Spleen (tissue), 11 donors: ENCODE results near the gene SLC4A2. TPM values are rescaled to one million over a fixed set of nuclear protein-coding genes. Genes with fewer than 3 reads are reported as not detected.

Source experiments
- DNase-seq: peaks from one replicate; pipeline ENCODE4 v3.0.0-alpha.2; 2020
- H3K27ac ChIP-seq, 8 donors: fragments of 200-600 bp; sonication (generic) in 7 of 8; 1 replicate in 4 of 8; 2 replicates in 4 of 8; pipeline versions ENCODE4 v1.5.0 to v1.8.0; 2016 to 2021; ENCODE audit warnings: inconsistent platforms in 4 of 8, mild to moderate bottlenecking in 4 of 8, moderate library complexity in 1 of 8
- H3K27me3 ChIP-seq, 7 donors: fragments of 200-600 bp; sonication (generic) in 6 of 7; replicated peaks in 1 of 7; 1 replicate in 4 of 7; 2 replicates in 3 of 7; pipeline versions ENCODE4 v1.5.0 to v1.8.0; 2016 to 2021; ENCODE audit warnings: inconsistent platforms in 3 of 7, mild to moderate bottlenecking in 1 of 7
- H3K36me3 ChIP-seq, 6 donors: fragments of 200-600 bp; sonication (generic) in 5 of 6; 1 replicate in 4 of 6; 2 replicates in 2 of 6; pipeline versions ENCODE4 v1.5.0 to v1.8.0; 2016 to 2021; ENCODE audit warnings: inconsistent platforms in 2 of 6
- H3K4me1 ChIP-seq, 6 donors: fragments of 200-600 bp; sonication (generic) in 5 of 6; 1 replicate in 3 of 6; 2 replicates in 3 of 6; pipeline versions ENCODE4 v1.5.0 to v1.8.0; 2016 to 2021; ENCODE audit warnings: inconsistent platforms in 3 of 6
- H3K4me3 ChIP-seq, 8 donors: fragments of 200-600 bp; sonication (generic) in 7 of 8; 1 replicate in 4 of 8; 2 replicates in 4 of 8; pipeline versions ENCODE4 v1.5.0 to v1.8.0; 2016 to 2021; ENCODE audit warnings: inconsistent platforms in 4 of 8, mild to moderate bottlenecking in 4 of 8, moderate library complexity in 2 of 8
- H3K9me3 ChIP-seq, 8 donors: fragments of 200-600 bp; sonication (generic) in 7 of 8; 1 replicate in 4 of 8; 2 replicates in 4 of 8; pipeline versions ENCODE4 v1.5.0 to v1.8.0; 2016 to 2021; ENCODE audit warnings: inconsistent platforms in 4 of 8
- CTCF ChIP-seq, 11 experiments: fragments of 200-600 bp in 7 of 11; fragments of 450-650 bp in 4 of 11; sonication (generic) in 4 of 11; IDR thresholded peaks in 8 of 11; conservative IDR thresholded peaks in 3 of 11; 1 replicate in 7 of 11; 2 replicates in 4 of 11; pipeline versions ENCODE4 v1.4.0 to v1.8.0; 2016 to 2021; ENCODE audit warnings: antibody characterized with exemption in 11 of 11, inconsistent platforms in 4 of 11, mild to moderate bottlenecking in 1 of 11
- POLR2A ChIP-seq, 3 donors: fragments of 450-650 bp; IDR thresholded peaks; one replicate each; pipeline ENCODE4 v1.5.1; 2017; ENCODE audit warnings: antibody characterized with exemption in 3 of 3, mild to moderate bottlenecking in 1 of 3
- POLR2AphosphoS5 ChIP-seq, 3 donors: sonication (generic); formaldehyde crosslinking; IDR thresholded peaks; one replicate each; pipeline ENCODE4 v1.5.1; 2017; ENCODE audit warnings: antibody characterized with exemption in 3 of 3
- WGBS, 5 donors: extraction: QIAGEN DNeasy Blood & Tissue Kit in 3 of 5; methylation state at CpG; one replicate each; pipeline versions ENCODE4 v1.1.5 to v1.1.7; 2013 to 2018; 5-methylcytosine and 5-hydroxymethylcytosine counted together
- intact Hi-C: fragments of 100-400 bp; cut with DNase I; formaldehyde crosslinking; loops from one replicate; pipeline ENCODE4 v1.15.0; 2023; ENCODE audit warnings: low total_unique reads
- polyA plus RNA-seq, 3 donors: library from polyadenylated mRNA; stranded (reverse); fragments of 200-250 nt; gene quantifications; one replicate each; pipeline ENCODE4 v1.2.1, GENCODE V29; 2013
- total RNA-seq, 7 donors: library from RNA; depleted of rRNA in 3 of 7; stranded (reverse); fragments of >200 nt in 3 of 7; fragmentation: NEBNext Ultra II Directional in 4 of 7; extraction: Animal tissue kit (Norgen Biotek cat#: 25700) in 4 of 7; gene quantifications; one replicate each; pipeline versions ENCODE4 v1.1.0 to v1.2.1, GENCODE V29; 2016 to 2021
- donor health status: healthy with polysubstance abuse.
- donor health status: DM: no; HTN: no; CAD: no; lungs with moderate emphysema.
- donor health status: DM: no; HTN: no; CAD: no.
- donor health status: Bipolar disorder and iron deficiency.
- donor health status: healthy.
- donor health status: DM: no; HTN: no; CAD: no.
- donor health status: DM: yes; HTN: yes; CAD: no.

The SLC4A2 gene
- total and polyA plus RNA-seq, 10 donors, result 43.9 to 122 (median 90.9) TPM

GRCh38 chr7:151032936-151033863 is 26.2 kb upstream of the SLC4A2 start:
- Histone ChIP-seq H3K9me3 (no peaks in the 10 kb centered on the region), H3K27ac (no peak overlapping the region), H3K36me3 (peaks cover 0 to 69% (median 35%) of the 10 kb centered on the region in 6 donors), H3K27me3 (no peaks in the 10 kb centered on the region), H3K4me1 (peaks cover 4 to 25% (median 13%) of the 10 kb centered on the region in 6 donors), H3K4me3 (no peak overlapping the region)
- intact Hi-C loops, result loop anchor here (5.0 kb wide), 1 partner anchor 79 kb away; no protein-coding TSS in a partner anchor
- TF ChIP-seq POLR2AphosphoS5 (IDR thresholded peaks at IDR 0.05), result no peak
- no peak for TF ChIP-seq POLR2A (IDR thresholded peaks at IDR 0.05)
- TF ChIP-seq CTCF (IDR thresholded peaks at IDR 0.05 in 8 of 11, conservative IDR thresholded peaks at IDR 0.05 in 3 of 11), result no peak
- DNase-seq, result no peak
- 85 to 94% (median 89%) methylated on average over 11 to 17 of the region's 17 CpGs for WGBS, 5 donors

- H3K9me3 ChIP-seq, result no peaks in the 10 kb centered on the region
- H3K4me1 ChIP-seq, result peaks cover 3 to 27% (median 13%) of the 10 kb centered on the region in 6 donors
- WGBS, 5 donors, result 82 to 98% (median 93%) methylated on average over 5 of the region's 5 CpGs
- H3K36me3 ChIP-seq, result peaks cover 0 to 69% (median 35%) of the 10 kb centered on the region in 6 donors
- no peak for DNase-seq
- no peak overlapping the region for H3K27ac ChIP-seq
- no peaks in the 10 kb centered on the region for H3K27me3 ChIP-seq
- intact Hi-C loops, result loop anchor here (5.0 kb wide), 1 partner anchor 78 kb away; no protein-coding TSS in a partner anchor
- H3K4me3 ChIP-seq, result no peak overlapping the region
- TF ChIP-seq POLR2AphosphoS5 (IDR thresholded peaks at IDR 0.05) (no peak), POLR2A (IDR thresholded peaks at IDR 0.05) (no peak), CTCF (IDR thresholded peaks at IDR 0.05 in 8 of 11, conservative IDR thresholded peaks at IDR 0.05 in 3 of 11) (no peak)
Measured at GRCh38 chr7:151033864-151034249, 25.5 kb upstream of the SLC4A2 start.

GRCh38 chr7:151034312-151035025 is 24.9 kb upstream of the SLC4A2 start:
- whole genome bisulfite sequencing, 5 donors, result 90 to 94% (median 94%) methylated on average over 10 to 21 of the region's 21 CpGs
- Histone ChIP-seq H3K4me1 (peaks cover 0 to 27% (median 13%) of the 10 kb centered on the region in 6 donors), H3K27ac (no peak overlapping the region), H3K36me3 (peaks cover 0 to 69% (median 35%) of the 10 kb centered on the region in 6 donors), H3K27me3 (no peaks in the 10 kb centered on the region), H3K9me3 (no peaks in the 10 kb centered on the region), H3K4me3 (no peak overlapping the region)
- TF ChIP-seq POLR2A (IDR thresholded peaks at IDR 0.05), result no peak
- no peak for TF ChIP-seq POLR2AphosphoS5 (IDR thresholded peaks at IDR 0.05)
- no peak for TF ChIP-seq CTCF (IDR thresholded peaks at IDR 0.05 in 8 of 11, conservative IDR thresholded peaks at IDR 0.05 in 3 of 11)
- intact Hi-C loops, result loop anchor here (5.0 kb wide), 1 partner anchor 78 kb away; no protein-coding TSS in a partner anchor
- no peak for DNase-seq
